Gastrocnemius medialis (tissue), 4 donors: Measurements from ENCODE around the gene BRI3BP.

Experiments
- CTCF ChIP-seq, 5 experiments: fragments of 450-650 bp in 3 of 5; fragments of 200-600 bp in 2 of 5; sonication (generic) in 2 of 5; IDR thresholded peaks in 4 of 5; conservative IDR thresholded peaks in 1 of 5; 1 replicate in 4 of 5; 2 replicates in 1 of 5; pipeline ENCODE4 v1.5.1; 2016 to 2019; ENCODE audit warnings: antibody characterized with exemption in 5 of 5, mild to moderate bottlenecking in 3 of 5, moderate library complexity in 3 of 5
- POLR2A ChIP-seq, 2 donors: fragments of 450-650 bp; IDR thresholded peaks; one replicate each; pipeline ENCODE4 v1.6.1; 2017; ENCODE audit warnings: antibody characterized with exemption in 2 of 2, mild to moderate bottlenecking in 2 of 2, moderate library complexity in 2 of 2

- TF ChIP-seq CTCF (IDR thresholded peaks at IDR 0.05 in 4 of 5, conservative IDR thresholded peaks at IDR 0.05 in 1 of 5) (no peak), POLR2A (IDR thresholded peaks at IDR 0.05) (no peak)
Observed at GRCh38 chr12:125005652-125006051, 12.2 kb downstream of the BRI3BP start.
